Middle frontal gyrus (tissue), 1 donor: ENCODE results near the gene C22orf31.
"Not testable (repeated sequence)": the region's sequence is repeated elsewhere in the genome, so short reads cannot be mapped to it uniquely, and the experiment has no call there.

Experiments used
- DNase-seq: peaks from one replicate; pipeline ENCODE4 v3.0.0-alpha.2; 2015; ENCODE audit warnings: low spot score; ENCODE audit errors: extremely low spot score

Gene C22orf31

GRCh38 chr22:29055192-29055830 lies 6.3 kb downstream of the C22orf31 start:
- DNase-seq, result no peak

GRCh38 chr22:29054251-29054767 lies 7.3 kb downstream of the C22orf31 start:
- DNase-seq, result no peak

- no peak for DNase-seq
Measured at GRCh38 chr22:29053048-29053702, 8.5 kb downstream of the C22orf31 start.

DNA sequence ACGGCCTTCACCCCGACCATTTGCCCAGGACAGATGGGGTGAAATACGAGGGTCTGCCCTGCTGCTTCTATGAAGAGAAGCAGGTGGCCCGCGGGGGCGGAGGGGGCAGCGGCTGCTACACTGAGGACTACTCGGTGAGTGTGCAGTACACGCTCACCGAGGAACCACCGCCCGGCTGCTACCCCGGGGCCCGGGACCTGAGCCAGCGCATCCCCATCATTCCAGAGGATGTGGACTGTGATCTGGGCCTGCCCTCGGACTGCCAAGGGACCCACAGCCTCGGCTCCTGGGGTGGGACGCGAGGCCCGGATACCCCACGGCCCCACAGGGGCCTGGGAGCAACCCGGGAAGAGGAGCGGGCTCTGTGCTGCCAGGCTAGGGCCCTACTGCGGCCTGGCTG lies 11.2 kb downstream of the C22orf31 start:
- DNase-seq, result no peak

DNA sequence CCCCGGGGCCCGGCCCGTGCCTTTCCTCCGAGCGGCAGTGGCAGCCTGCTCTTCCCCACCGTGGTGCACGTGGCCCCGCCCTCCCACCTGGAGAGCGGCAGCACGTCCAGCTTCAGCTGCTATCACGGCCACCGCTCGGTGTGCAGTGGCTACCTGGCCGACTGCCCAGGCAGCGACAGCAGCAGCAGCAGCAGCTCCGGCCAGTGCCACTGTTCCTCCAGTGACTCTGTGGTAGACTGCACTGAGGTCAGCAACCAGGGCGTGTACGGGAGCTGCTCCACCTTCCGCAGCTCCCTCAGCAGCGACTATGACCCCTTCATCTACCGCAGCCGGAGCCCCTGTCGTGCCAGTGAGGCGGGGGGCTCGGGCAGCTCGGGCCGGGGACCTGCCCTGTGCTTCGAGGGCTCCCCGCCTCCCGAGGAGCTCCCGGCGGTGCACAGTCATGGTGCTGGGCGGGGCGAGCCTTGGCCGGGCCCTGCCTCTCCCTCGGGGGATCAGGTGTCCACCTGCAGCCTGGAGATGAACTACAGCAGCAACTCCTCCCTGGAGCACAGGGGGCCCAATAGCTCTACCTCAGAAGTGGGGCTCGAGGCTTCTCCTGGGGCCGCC lies 11.9 kb downstream of the C22orf31 start:
- no peak for DNase-seq

GRCh38 chr22:29048822-29049654 lies 12.6 kb downstream of the C22orf31 start:
- DNase-seq, result no peak

GRCh38 chr22:29044657-29045176 lies 16.9 kb downstream of the C22orf31 start:
- DNase-seq, result no peak

DNA sequence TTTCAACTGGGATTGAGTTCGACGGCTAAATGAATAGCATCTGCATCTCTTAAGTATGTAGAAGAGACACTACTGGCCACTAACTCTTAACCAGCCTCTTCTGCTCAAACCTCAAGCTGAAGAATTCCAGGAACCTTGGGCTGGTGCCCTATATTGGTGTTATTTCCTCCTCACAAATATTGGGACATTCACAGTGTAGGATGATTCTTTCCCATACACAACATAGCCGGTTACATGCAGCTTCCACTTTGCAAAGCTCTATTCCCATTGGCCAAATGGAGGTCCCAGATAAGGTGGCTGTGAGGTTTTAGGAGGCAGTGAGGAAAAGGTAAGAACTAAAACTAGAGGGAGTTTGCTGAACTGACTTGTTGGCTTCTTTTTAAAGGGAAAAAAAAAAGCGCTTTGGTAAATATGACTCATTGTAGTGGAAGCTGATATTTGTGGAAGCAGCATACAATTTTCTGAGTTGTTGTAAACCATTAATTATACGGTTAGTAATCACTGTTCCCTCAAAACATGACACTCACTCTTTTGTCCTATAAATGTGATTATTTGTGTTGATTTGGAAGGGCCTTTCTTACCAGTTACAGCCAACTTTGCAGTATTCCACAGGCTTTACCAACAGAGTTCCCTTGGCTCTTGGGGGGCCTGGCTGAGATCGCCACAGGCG lies 17.6 kb downstream of the C22orf31 start:
- DNase-seq, result peak; percentile 12

- DNase-seq, result peak; percentile 29
Measured at GRCh38 chr22:29041408-29041807, 20.2 kb downstream of the C22orf31 start.

GRCh38 chr22:29040385-29041275 lies 21.0 kb downstream of the C22orf31 start:
- peak; percentile 75 for DNase-seq

DNA sequence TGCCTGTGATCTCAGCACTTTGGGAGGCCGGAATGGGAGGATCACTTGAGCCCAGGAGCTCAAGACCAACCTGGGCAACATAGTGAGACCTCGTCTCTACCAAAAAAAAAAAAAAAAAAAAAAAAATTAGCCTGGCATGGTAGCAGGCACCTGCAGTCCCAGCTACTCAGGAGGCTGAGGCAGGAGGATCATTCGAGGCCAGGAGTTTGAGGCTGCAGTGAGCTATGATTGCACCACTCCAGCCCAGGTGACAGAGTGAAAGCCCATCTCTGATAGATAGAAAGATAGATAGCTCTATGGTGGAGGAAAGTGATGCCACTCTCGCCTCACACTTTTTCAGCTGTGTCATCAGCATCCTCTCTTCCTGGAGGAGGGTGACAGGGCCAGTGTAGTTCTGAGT lies 21.9 kb downstream of the C22orf31 start:
- not testable (repeated sequence) for DNase-seq

GRCh38 chr22:29039148-29039547 lies 22.5 kb downstream of the C22orf31 start:
- no peak for DNase-seq

GRCh38 chr22:29037340-29037932 lies 24.2 kb downstream of the C22orf31 start:
- DNase-seq, result no peak

DNA sequence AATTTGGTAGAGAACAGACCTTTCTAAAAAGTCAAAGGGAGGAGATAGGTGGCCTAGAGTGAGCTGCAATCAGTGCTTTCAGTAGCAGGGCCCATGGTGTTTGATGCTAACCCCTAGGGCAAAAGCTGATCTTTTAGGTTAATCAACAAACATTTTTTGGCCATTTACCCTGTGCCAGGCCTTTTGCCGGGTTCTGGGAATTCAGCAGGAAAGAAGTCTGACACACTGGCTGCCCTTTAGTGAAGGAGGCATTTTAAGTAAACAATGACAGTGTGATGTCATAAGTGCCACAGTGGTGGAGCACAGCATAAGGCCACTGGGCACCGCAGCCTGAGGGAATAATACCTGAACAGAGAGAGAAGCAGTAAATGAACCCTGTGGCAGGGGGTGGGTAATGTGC lies 29.0 kb downstream of the C22orf31 start:
- DNase-seq, result no peak

GRCh38 chr22:29032014-29032475 lies 29.6 kb downstream of the C22orf31 start:
- DNase-seq, result no peak

GRCh38 chr22:29031227-29032011 lies 30.2 kb downstream of the C22orf31 start:
- no peak for DNase-seq

- DNase-seq, result no peak
Measured at GRCh38 chr22:29030618-29031226, 30.9 kb downstream of the C22orf31 start.

GRCh38 chr22:29030016-29030617 lies 31.5 kb downstream of the C22orf31 start:
- DNase-seq, result no peak
